Renal pelvis (tissue), 4 donors: ENCODE measurements around the gene GOLGB1. TPM values are rescaled to one million over a fixed set of nuclear protein-coding genes. Genes with fewer than 3 reads are reported as not detected.
A peak's percentile ranks its signal among the peaks of the same experiment; 100 is the strongest.
"Not testable (repeated sequence)": the region's sequence is repeated elsewhere in the genome, so short reads cannot be mapped to it uniquely, and the experiment has no call there.

Experiments
- DNase-seq: peaks from one replicate; pipeline ENCODE4 v3.0.0-alpha.2; 2013
- polyA plus RNA-seq, 3 donors: library from polyadenylated mRNA; unstranded; fragments of 120-200 nt; gene quantifications; one replicate each; pipeline ENCODE4 v1.2.1, GENCODE V29; 2013; ENCODE audit not compliant: insufficient read length in 3 of 3

Gene GOLGB1
- polyA plus RNA-seq, 3 donors, result 81.9 to 104 (median 85.6) TPM

GRCh38 chr3:121748680-121749275, 763 bp downstream of the GOLGB1 start:
- no peak for DNase-seq

- DNase-seq, result no peak
Measured at GRCh38 chr3:121747976-121748375, 1.6 kb downstream of the GOLGB1 start.

- DNase-seq, result not testable (repeated sequence)
Measured at GRCh38 chr3:121743106-121743505, 6.4 kb downstream of the GOLGB1 start.

GRCh38 chr3:121740896-121741295, 8.6 kb downstream of the GOLGB1 start:
- no peak for DNase-seq

- DNase-seq, result no peak
Measured at GRCh38 chr3:121739902-121740301, 9.6 kb downstream of the GOLGB1 start.

- DNase-seq, result no peak
Measured at GRCh38 chr3:121737644-121738043, 11.9 kb downstream of the GOLGB1 start.

- no peak for DNase-seq
Measured at GRCh38 chr3:121736112-121736511, 13.4 kb downstream of the GOLGB1 start.

- DNase-seq, result no peak
Measured at GRCh38 chr3:121735047-121735696, 14.4 kb downstream of the GOLGB1 start.

GRCh38 chr3:121730940-121731687, 18.4 kb downstream of the GOLGB1 start:
- no peak for DNase-seq

GRCh38 chr3:121724130-121724529, 25.4 kb downstream of the GOLGB1 start:
- no peak for DNase-seq

GRCh38 chr3:121723485-121723884, 26.1 kb downstream of the GOLGB1 start:
- no peak for DNase-seq

- DNase-seq, result no peak
Measured at GRCh38 chr3:121722411-121722810, 27.1 kb downstream of the GOLGB1 start.

- DNase-seq, result no peak
Measured at GRCh38 chr3:121720163-121720562, 29.4 kb downstream of the GOLGB1 start.

GRCh38 chr3:121719423-121719822, 30.1 kb downstream of the GOLGB1 start:
- no peak for DNase-seq

GRCh38 chr3:121718205-121718846, 31.2 kb downstream of the GOLGB1 start:
- no peak for DNase-seq

GRCh38 chr3:121710347-121710746, 39.2 kb downstream of the GOLGB1 start:
- no peak for DNase-seq

- DNase-seq, result no peak
Measured at GRCh38 chr3:121707531-121708273, 41.8 kb downstream of the GOLGB1 start.

GRCh38 chr3:121705541-121705940, 44.0 kb downstream of the GOLGB1 start:
- no peak for DNase-seq

GRCh38 chr3:121703973-121704372, 45.6 kb downstream of the GOLGB1 start:
- DNase-seq, result no peak

GRCh38 chr3:121698901-121699300, 50.6 kb downstream of the GOLGB1 start:
- peak; percentile 5 for DNase-seq

GRCh38 chr3:121698476-121698875, 51.1 kb downstream of the GOLGB1 start:
- no peak for DNase-seq

GRCh38 chr3:121696186-121696585, 53.4 kb downstream of the GOLGB1 start:
- DNase-seq, result no peak
